ENCODE measurements around the gene PPAN.

The PPAN gene

DNA sequence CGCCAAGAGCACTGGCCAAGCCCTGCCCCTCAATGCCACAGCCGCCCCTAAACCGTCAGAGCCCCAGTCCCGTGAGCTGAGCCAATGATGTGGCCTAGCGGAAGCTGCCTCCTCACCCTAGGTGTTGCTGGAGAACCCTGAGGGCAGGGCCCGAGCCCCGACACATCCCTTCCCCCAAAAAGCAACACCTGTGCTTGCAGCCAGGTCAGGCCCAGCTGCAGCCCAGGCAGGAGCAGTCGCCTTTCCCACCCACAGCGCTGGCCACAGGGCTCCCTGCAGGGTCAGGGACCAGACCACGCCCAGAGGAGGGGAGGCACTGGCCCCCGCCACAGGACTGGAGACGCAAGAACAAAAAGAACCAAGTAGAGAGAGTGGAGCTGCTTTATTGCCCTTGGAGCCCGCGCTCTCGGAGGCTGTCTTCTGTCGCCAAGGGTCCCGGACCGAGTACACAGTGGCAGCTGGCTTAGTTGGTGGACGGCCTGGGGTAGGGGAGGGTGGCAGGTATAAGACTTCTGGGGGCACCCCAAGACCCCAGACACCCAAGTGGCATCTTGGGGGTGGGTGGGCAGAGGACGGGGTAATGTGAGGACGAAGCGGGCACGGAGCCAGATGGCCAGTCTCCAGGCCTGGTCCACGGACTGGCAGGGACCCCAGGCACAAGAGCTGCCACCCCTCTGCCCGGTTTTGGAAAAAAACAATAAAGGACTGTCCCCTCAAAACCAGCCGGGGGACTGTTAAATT, 8.7 kb downstream of the PPAN start:
- peak; percentile 37 for DNase-seq

DNA sequence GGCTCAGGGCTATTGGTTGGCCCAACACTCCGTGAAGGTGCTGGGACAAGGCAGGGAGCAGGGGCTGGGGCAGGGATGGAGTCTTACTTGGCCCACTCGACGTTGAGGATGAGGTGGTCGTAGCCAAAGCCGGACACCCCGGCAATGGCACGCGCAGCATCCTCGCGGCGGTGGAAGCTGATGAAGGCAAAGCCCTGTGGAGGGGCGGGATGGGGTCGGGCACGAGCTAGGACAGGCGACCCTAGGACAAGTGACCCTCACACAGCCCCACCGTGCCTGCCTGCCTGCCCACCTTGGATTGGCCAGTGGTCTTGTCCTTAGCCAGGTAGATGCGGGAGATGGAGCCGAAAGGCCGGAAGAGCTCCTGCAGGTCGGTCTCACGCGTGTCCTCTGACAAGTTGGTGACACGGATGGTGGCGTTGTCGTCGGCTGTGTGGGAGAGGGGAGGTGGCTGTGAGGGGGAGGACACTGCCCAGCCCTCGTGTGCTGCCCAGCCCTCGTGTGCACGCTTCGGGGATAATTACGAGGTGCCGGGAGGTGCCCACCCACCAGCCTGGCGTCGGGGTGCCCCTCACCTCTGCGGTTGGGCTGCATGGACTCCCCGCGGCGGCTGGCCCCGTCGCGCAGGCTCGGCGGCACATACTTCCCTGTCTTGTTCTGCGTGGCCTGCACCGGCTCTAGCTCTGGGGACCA, 9.4 kb downstream of the PPAN start:
- peak; percentile 30 for DNase-seq

DNA sequence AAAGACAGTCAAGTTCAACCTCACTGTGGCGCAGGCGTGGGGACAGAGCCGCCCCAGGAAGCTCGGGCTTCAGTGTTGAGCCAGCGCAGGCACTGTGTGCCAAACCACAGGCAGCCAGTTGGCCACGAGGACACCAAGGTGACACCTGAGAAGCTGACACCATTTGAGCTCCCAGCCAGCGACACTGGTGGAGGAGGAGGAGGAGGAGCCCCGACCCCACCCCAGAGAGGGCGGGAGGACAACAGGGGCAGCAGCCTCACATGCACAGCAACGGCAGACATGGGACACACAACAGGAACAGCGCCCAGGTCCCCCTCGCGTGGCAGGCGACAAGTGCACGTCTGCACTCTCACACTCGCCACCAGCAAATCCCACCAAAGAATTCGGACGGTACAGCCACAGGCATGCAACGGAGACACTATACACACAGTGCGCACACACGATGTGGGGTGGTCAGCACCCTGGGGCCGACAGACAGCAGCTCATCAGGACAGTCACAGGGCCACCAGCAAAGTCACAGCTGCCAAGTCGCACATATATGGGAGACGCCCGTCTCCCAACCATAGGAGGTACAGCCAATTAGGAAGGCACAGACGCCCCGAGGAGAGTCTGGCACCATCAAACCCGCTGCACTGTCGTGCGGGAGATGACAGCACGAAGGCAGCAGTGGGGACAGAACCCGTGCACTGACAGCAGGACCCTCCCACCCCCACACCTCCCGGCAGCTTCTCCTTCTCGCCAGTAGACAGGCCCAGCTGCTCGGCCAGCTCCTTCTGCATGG, 10.1 kb downstream of the PPAN start:
- no peak for DNase-seq

DNA sequence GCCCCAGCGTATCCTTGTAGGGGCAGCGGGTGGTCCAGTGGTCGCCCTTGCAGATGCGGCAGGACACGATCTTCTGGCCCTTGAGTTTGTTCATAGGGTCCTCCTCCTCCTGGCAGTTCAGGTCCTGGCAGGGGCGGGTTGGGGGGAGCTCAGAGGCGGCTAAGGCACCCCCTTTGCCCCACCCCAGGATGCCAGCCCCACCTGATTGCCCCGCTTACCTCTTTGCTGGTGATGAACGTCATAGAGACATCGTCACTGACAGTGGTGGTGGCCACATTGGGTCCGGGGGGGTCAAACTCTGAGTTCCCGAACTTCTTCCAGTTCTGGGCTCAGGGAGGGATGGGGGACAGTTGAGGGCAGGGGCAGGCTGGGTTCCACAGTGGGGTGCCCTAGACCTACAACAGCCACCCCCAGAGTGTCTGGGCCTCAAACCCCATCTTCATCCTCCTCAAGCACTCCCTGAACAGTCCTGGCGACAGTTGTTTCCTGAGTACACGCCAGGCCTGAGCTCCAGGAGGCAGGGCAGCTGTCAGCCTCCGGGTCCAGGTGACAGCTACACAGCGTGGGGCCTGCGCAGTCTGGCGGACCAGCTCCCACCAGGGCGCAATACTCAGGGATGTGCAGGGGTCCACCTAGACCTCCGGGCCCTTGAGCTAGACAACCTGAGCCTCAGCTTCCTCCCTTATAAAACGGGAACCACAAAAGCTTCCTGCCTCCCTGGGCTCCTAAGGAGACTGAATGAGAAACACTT, 10.9 kb downstream of the PPAN start:
- no peak for DNase-seq

DNA sequence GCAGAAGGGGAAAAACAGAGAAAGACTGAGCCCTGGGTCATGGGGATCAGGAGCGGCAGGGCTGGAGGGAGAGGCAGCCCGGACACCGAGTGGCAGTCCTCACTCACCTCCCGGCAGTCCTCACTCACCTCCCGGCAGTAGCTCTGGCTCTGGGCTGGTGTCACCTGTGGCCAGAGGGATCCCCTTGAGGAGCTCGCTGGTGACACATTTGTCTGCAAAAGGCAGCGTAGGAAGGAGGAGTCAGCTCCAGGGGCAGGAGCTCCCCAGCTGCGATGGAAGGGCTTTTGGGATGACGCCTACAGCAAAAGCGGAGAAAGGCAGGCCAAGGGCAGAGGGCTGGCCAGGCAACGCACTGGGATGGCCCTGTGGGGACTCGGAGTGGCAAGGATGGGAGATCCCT, 12.8 kb downstream of the PPAN start:
- DNase-seq = peak; percentile 48

DNA sequence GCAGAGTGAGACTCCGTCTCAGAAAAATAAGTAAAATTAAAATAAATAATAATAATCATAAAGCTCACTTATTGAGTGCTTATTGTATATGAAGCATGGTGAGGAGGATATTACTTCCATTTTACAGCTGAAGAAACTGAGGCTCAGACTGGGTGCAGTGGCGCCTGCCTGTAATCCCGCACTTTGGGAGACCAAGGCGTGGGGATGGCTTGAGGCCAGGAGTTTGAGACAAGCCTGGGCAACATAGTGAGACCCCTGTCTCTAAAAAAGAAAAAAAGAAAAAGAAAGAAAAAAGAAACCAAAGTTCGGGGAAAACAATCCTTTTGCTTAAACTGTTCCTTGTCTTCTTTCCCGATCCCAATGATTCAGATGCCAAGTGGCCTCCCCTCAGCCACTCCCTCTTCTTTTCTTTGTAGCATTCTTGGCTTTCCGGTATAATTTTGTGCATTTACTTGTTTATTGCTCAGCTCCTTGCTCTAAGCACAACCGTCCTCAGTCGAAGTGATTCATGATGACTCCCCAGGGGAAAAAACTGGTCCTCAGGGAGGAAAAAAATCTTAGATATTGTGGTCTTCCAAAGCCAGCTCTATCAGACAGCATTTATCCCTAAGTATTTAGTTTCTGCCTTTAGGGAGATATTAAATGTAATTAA, 14.5 kb downstream of the PPAN start:
- no peak for DNase-seq

DNA sequence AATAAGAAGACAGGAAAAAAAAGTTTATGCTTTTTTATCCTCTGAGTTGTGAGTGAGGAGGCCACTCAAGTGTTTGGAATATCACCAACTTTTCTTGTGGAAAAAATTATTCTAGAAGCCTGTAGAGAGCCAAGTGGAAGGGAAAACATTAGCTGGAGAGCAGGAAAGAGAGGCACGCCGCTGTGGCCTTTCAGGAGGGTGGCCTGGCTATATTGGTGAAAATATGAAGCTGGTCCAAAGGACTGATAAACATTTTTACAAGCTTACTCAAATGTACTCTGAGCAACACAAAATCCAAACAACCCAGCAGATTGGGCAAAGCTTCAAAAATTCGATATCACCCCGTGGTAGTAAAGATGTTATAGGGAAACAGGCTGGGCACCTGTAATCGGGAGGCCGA, 15.9 kb downstream of the PPAN start:
- DNase-seq = no peak

DNA sequence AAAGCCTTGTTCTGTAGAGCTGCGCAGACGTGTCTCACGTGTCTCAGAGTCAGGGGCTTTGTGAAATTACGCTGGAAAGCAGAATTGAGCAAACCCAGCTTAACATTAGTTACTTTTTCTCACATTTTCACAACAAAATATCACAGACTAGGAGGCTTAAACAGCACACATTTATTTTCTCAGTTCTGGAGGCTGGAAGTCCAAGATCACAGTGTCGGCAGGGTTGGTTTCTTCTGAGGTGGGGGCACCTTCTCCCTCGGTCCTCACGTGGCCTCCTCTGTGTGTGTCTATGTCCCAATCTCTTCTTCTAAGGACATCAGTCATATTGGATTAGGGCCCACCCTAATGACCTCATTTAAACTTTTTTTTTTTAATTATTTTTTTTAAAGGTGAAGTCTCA, 18.3 kb downstream of the PPAN start:
- DNase-seq = no peak

DNA sequence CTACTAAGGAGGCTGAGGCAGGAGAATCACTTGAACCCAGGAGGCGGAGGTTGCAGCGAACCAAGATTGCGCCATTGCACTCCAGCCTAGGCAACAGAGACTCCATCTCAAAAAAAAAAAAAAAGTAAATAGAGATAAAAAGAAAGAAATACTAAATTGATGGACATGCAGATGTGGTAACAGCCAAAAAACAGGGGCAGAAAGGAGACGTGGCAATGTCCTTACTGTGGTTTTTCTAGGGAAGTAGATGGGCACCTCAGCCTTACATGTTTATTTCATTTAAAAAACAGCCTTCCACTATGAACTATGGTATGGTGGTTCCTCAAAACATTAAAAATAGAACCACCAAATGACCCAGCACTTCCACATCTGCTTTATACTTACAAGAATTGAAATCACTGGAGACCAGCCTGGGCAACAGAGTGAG, 20.1 kb downstream of the PPAN start:
- no peak for DNase-seq

DNA sequence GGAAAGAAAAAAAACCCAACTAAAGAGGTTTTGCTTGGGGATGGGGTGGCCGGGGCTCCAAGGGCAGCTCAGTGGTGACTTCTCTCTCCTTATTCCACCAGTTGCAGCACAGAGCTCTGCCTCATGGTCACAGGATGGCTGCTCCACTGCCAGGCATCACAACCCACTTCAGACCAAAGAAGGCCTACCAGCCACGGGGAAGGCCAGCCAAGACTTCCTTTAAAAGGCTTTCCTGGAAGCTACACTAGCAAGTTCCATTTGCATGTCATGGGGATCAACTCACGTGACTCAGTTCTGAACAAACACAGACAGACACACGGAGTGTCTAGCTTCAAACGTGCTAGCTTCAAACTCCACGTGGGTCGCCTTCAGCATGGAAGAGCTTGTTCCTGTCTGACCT, 26.7 kb downstream of the PPAN start:
- no peak for DNase-seq

DNA sequence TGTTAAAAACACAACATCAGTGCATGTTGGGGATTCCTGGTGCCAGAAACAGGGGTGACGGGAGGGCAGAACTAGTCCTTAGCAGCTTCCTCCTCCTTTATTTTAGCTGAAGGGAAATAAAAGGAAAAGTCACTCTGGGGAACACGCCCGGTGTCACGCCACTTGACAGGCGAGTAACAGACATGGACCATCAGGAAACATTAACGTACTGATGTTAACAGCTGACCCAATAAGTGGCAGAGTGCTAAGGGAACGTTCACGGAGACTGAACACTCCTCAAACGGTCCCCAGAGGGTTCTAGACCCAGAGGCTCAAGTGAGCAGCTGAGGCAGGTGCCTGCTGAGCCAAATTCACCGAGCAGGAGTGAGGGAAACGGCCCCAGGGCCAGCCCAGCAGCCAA, 27.4 kb downstream of the PPAN start:
- no peak for DNase-seq

DNA sequence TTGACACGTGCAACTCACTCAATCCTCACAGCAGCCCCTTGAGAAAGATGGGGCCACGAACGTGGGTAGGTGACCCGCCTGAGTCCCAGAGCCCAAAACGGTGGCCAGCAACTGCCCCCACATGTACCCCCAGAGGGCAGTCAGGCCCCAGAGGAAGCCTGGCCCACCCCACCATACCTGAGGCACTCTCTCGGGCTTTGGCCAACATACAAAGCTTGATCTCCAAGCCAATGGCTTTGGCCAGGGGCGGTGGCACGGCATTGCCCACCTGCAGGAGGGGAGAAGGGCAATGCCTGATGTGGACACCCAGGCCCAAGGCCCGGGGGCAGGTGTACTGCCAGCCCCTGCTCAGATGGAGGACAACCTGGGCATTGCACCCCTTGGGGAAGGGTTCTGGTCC, 27.9 kb downstream of the PPAN start:
- DNase-seq = no peak

DNA sequence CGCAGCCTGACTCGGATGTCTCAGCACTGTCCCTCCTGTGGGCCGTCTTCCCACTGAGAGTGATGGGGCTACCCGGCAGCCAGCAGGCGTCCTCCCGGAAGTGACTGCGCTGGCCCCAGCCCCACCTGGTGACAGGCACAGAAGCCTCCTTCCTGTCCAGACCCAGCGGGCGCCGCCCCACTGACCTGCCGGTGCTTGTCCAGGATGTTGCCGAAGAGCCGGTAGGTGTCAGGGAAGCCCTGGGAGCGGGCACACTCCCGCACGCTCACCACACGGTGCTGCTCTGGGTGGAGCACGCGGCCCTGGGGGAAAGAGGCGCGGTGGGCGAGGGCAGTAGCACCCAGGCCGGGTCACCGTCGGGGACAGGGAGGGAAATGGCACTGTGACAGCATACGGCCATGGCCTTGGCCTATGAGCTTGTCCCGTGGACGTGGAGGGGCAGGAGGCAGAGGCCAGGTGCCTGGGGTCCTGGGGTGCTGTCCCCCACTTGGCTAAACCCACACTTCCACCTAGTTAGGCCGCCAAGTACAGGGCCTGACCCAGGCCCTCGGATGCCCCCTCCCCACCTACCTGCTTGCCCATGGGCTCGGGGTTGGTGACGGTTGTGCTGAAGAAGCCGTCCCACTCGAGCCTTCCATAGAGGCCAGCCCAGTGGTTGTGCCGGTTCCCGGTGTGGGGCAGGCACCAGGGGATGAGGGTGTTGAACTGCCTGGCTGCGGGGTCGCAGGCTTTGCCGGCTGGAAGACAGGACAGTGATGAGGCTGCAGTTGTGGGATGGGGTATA, 29.6 kb downstream of the PPAN start:
- DNase-seq = no peak

DNA sequence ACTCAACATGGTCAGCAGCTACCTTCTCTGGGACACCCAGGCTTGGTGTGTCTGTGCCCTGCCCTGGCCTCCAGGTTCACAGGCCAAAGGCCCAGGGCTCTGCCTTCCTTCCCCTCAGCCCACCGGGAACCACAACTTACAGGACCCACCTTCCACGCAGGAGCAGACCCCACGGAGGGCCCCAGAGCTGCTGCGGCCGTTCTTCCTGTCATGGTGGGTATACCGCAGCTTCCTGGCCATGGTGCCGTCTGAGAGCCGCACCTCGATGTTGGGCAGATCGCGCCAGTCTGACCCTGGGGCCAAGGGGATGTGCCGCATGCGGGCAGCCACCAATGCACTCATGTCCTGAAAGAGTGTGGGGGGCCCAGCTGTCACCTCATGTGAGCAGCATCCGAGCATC, 30.8 kb downstream of the PPAN start:
- DNase-seq = no peak

DNA sequence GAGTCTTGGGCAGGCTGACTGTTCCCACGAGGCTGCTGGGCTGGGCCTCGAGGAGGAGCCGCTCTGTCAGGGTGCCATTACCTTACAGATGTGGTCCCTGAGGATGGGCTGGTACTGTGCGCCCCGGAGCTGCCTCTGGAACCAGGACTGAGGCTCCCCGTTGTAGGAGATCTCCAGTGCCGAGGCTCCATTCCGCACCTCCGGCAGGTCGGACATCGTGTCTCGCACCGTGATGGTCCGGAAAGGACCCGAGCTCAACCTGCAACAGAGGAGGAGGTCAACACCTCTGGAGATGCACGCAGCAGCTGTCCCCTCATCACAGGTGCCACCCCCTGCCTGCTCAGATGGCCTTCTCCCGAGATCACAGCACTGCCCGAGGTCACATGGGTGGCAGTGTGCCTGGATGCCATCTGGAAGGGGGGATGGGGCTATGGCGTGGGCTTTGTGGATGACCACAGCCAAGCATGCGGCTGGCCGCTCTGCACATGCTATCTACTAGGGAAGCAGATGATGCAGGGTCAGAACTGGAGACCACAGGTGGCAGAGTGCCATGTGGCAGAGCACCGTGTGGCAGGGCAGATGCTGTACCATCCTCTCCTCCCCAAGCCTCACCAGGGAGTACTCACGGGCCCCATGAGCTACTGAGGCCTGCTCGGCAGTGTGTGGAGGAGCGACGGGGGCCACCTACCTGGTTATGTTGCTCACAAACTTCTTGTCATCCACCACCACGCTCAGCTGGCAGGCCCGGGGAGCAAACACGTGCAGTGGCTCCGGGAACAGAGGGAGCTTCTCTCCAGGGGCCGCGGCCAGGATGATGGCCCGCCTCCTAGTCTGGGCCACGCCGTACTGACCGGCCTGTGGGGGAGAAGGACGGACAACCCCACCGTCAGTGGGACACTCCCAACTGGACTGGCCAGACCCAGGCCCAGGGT, 31.9 kb downstream of the PPAN start:
- no peak for DNase-seq

DNA sequence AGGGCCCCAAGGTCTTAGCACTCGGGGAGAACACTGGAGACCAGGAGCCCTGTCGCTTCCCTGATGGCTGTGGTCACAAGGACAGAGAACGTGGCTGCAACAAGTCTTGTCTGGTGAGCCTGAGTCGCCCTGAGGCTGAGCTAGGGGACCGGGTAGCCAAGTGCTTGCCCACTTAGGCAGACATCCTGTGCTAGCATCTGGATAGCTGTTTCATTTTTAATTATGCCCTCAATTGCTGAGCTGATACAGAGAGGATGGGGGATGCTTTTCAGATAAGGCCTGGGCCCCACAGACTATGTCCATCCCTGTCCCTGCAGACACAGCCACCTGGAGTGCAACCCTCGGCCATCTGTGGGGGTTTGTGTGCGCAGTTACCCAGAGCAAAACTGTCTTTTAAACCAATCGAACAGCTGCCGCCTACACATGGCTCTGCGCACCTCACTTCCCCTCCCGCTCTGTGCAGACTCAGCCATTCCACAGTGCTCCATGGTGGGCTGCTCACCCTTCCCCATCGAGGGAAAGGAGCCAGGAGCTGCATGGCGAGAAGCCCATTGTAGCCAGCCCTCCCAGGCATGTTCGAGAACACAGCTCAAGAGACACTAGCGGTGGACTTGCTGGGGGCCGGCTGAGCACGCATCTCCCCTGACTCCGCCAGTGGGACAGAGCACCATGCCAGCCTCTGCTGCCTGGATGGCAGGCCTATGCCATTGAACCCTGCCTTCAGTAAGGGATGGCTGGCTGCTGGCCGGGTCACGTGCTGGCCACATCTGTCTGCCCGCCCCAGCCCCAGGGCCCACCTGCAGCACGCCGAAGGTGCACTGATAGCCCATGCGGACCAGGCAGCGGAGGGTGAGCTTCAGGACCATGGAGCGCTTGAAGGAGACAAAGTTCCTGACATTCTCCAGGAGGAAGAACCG, 33.0 kb downstream of the PPAN start:
- no peak for DNase-seq

DNA sequence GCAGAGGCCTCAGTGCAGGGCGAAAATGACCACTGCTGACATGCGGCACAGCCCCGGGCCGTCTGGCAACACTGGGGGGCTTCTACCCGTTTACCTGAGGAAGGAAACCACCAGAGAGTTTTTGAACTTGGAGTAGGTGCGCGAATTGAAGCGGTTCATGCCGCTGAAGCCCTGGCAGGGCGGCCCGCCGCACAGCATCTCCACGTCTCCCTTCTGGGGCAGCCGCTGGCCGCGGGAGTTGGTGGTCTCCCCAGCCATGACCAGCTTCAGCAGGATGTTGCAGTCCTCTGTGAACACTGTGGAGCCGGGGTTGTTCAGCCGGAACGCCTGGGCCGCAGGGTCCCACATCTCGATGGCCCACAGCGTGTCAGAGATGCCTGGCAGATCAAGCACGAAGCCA, 33.8 kb downstream of the PPAN start:
- no peak for DNase-seq

DNA sequence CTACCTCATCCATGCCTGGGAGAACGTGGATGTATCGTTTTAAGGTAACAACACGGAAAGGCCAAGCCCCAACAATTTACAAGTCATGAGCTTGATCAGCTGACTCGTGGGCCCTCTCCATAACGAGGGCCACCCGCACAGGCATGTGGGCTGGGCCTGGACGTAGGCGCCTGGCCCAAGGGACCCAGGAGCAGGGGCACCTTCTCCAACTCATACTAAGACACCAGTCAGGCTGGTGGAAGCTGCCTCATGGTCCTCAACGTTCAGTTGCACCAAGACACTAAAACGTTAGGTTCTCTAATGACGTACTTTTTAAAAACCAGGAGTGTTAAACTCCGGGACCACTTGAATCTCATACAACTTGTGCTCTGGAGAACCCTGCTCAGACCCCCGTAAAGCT, 35.3 kb downstream of the PPAN start:
- no peak for DNase-seq

DNA sequence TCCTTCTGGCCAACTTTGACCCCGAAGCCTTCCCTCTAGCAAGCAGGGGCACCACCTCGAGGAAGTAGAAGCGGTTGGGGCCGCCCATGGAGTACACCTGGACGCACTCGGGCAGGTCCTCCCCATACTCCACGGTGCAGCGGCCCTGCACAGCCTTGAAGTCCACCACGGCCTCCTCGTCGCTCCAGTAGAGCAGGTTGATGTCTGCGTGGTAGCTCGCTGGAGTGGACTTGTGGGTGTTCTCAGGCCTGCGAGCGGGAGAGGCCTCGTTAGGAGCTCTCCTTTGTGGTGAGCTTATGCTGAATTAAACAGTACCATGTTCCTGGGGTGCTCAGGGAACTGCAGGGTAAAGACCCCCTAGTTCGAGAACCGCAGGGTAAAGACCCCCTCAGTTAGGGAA, 35.8 kb downstream of the PPAN start:
- DNase-seq = no peak

All from DMS53 (cell line).